Activated T-helper 1 cell treated with anti-CD3 and anti-CD28 coated beads, Interleukin-2, amount 50 U/mL, for 16 hours (primary cell): ENCODE measurements around the gene KAZALD1.

Source experiments
- DNase-seq, 2 donors: peaks; one replicate each; pipeline ENCODE4 v3.0.0-alpha.2; 2020; ENCODE audit warnings: low read depth in 1 of 2, low spot score in 1 of 2

Gene KAZALD1

GRCh38 chr10:101046332-101047238 lies 15.2 kb upstream of the KAZALD1 start:
- DNase-seq: no peak

- DNase-seq: no peak
Observed at GRCh38 chr10:101047268-101047667, 14.5 kb upstream of the KAZALD1 start.

GRCh38 chr10:101047961-101048892 lies 13.6 kb upstream of the KAZALD1 start:
- no peak for DNase-seq

- peak; percentile 66 to 71 for DNase-seq
Observed at GRCh38 chr10:101050208-101051069, 11.3 kb upstream of the KAZALD1 start.

- DNase-seq: no peak
Observed at GRCh38 chr10:101052285-101052684, 9.5 kb upstream of the KAZALD1 start.

GRCh38 chr10:101053516-101053915 lies 8.3 kb upstream of the KAZALD1 start:
- no peak for DNase-seq

- no peak for DNase-seq
Observed at GRCh38 chr10:101054351-101054750, 7.4 kb upstream of the KAZALD1 start.

GRCh38 chr10:101054876-101055275 lies 6.9 kb upstream of the KAZALD1 start:
- DNase-seq: no peak

GRCh38 chr10:101055411-101055810 lies 6.4 kb upstream of the KAZALD1 start:
- no peak for DNase-seq

GRCh38 chr10:101056365-101057151 lies 5.2 kb upstream of the KAZALD1 start:
- DNase-seq: no peak

GRCh38 chr10:101060036-101060950 lies 1.5 kb upstream of the KAZALD1 start:
- peak; percentile 75 to 90 for DNase-seq

- DNase-seq: peak in 1 of 2 donors; percentile 83
Observed at GRCh38 chr10:101060951-101061623, 702 bp upstream of the KAZALD1 start.

- no peak for DNase-seq
Observed at GRCh38 chr10:101062232-101063049, 652 bp downstream of the KAZALD1 start.

- DNase-seq: no peak
Observed at GRCh38 chr10:101063050-101063525, 1.3 kb downstream of the KAZALD1 start.

- no peak for DNase-seq
Observed at GRCh38 chr10:101063548-101064414, 2.0 kb downstream of the KAZALD1 start.

GRCh38 chr10:101064415-101065030 lies 2.7 kb downstream of the KAZALD1 start:
- no peak for DNase-seq
